HG02678 (cell line): ENCODE data around the gene SNAI3.

Experiments
- ATAC-seq: cut with Tn5 transposase; IDR thresholded peaks from one replicate; pipeline ENCODE4 v1.9.1; 2021; ENCODE audit warnings: mild to moderate bottlenecking, moderate library complexity; ENCODE audit not compliant: unreplicated experiment

The SNAI3 gene

DNA sequence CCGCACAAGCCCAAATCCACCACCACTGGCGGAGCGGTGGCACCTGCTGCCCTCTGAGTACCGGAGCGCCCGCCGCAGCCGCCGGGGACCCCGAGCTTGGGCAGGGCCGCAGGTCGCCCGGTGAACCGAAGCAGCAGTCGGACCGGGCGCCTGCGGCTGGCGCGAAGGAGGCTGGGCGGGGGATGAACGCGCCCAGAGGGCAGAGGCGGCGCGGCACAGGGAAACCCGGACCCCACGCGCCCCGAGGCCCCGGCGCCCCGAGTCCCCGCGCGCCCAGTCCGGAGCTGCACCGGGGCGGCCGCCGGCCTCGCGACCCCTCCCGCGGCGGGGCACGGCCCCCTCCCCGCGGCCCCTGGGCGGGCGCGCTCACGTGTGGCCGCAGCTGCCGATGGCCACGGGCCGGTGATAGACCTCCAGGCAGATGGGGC is 19.5 kb upstream of the SNAI3 start:
- peak; percentile 26 for ATAC-seq

DNA sequence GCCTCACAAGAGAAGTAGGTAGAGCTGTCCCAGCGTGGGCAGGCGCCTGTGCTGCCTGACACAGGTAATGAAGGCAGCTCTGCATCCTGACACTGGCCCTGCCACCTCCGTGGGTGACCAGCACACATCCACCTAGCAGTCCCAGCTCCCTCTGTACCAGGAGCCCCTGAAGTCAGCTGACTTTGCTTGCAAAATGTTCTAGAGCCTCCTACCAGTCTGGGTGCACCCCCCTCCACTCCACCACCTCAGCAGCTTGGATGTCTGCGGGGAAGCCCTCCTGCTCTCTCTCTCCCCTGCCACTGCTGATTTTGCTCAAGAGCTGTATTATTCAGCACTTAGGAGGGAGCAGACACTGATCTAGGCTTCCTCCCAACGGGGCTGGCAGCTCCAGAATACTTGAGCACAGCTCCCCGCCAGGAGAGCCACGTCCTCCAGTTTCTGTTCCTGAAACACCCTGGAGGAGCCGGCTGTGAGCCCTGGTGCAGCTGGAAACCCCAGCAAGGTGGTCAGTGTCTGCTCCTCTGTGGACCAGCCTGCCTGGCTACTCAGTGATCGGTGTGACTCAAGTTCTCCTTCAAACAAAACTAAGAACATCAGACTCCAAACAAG is 18.9 kb upstream of the SNAI3 start:
- ATAC-seq: no peak

DNA sequence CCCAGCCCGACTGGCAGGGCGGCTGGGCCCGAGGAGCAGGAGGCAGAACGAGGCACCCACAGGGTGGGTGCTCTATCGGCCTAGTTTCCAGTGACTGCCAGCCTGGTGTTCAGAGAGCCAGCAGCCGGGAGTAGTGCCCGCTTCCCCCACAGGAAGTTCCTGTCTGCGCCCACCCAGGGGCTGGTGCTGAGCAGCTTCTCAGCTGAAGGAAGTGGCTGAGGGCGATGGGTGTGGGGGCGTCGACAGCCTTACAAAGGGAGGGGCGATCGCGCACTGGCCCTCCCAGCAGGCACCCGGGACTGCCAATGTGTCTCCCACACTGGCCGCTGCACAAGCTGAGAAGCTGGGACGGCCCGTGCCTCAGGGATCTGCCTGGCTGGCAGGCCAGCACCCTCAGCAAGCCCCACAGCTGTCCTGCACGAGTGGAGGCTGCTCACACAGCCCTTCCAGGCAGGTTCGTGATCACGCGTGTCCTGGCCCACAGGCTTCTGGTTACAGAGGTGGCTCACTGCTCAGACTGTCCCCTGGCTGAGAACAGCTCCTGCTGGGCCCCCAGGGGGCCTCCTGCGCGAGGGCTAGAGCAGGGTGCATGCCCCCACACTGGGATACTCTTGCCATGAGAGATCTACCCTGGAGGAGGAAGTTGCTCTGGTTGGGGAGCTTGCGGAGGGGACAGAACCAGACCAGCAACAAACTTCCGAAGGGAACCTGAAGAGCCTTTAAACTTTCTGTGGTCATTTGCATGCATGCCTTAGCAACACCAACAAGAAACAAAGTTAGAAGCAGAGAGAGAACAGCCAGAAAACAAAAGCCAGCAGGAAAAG is 17.4 kb upstream of the SNAI3 start:
- ATAC-seq: no peak

DNA sequence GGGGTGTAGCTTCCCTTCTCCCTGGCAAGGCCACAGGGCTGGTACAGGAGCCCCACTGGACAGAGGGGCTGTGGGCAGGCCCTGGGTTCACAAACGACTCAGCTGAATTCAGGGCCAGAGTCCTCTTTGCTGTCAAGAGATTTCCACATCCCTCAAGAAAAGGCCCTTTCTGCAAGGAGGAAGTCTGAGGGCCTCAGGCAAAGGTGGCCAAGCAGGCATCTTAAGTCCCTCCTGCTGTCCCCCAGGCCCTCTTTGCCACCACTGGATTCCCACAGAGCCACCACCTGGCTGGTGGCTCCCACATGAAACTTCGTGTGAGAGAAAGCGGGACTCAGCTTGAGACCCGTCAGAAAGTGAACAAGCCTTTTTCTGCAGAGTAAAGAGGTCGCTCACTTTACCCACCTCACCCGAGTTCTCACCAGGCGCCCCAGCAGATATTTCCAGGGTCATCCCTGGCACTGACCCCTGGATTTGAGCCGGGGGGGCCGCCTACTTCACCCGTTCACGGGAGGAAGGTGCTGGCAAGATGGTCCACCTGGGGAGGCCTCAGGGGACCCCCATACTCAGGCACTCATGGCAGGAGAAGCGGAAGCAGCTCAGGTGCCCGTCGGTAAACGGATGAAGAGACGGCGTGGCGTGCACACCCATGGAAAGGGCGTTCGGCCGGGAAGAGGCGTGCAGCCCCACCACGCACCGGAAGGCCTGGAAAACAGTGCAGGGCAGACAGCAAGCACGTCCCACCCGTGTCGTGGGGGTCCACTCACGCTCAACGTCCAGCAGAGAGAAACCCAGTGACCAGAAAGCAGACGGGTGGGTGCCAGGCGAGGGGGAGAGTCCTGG is 16.3 kb upstream of the SNAI3 start:
- ATAC-seq: no peak

DNA sequence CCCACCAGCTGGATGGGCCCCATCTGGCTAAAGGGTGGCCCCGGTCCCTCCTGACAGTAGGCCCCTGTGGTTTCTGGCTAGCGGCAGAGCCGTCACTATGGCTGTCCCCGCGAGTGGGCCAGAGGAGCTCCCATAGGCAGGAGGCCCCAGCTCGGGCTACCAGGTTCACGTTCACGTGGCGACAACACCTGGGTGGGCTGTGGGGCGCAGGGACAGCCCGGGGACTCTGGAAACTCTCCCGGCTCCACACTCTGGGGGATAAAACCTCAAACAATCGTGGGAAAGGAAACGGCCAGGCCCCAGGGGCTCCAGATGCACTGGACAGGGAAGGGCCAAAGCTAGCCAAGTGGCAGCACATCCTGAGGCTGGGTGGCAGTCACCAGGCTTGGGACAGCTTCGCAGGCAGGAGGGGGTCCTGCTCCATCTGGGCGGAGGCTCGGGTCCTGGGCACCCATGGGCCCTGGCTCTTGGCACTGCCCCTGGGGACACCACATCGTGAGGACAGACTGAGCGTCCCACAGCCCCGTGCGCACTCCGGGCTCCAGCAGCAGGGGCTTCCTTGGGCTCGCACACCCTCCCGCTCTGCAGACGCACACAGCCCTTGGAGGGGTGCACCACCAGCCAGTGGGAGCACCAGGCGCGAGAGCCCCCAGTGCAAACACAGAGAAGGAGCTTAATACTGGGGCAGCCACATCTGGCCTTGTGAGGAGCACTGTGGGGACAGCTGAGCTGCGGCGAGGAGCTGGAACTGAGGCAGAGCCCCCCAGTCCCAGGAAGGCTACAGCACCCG is 15.5 kb upstream of the SNAI3 start:
- ATAC-seq: no peak

DNA sequence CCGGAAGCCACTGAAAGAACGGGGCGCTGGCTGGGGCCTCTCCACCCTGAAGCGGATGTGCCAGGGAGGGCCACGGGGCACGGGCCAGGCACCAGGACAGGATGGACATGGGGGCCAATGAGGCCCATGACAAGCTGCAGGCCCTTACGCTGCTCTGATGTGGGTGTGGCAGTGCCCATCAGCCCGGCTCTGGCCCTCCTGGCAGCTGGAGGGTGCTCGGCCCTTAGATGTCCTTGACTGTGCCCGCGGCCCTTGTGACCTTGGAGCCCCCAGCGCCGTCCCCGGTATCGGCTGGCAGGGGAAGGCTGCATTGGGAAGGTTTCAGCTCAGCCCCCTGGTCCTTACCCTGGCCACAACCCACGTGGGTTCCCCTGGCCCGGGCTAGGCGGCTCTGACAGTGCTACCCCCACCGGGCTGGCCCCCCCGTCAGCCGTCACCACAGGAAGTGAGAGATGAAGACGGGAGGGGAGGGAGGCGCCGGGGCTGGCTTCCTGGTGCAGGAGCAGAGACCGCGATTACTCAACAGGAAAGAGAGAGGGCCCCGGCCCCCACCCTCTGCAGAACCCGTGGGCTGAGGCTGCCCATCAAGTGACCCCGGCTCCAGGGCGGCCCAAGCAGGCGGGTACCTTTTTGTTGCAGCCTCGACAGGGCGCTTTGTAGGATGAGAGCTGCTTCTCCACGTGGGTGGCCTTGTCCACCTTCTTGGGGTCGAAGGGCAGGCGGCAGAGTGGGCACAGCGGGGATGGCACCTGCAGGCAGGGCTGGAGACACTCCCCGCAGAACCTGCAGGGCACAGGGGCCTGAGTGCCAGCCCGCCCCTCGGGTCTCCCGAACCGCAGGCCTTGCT is 14.6 kb upstream of the SNAI3 start:
- ATAC-seq: peak; percentile 68

DNA sequence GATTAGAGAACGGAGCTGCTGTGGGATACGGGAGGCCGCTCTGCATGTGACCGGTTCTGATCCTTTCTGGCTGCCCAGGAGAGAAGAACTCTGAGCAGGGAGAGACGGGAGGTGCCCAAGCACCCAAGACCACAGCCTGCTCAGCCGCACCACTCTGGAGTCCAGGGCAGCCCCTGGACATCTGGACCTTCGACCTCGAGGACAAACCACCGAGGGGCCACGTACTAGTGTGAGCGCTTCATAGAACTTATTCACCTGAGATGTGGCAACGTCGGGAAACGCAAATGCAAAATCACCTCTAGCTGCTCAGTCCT is 14.0 kb upstream of the SNAI3 start:
- no peak for ATAC-seq

DNA sequence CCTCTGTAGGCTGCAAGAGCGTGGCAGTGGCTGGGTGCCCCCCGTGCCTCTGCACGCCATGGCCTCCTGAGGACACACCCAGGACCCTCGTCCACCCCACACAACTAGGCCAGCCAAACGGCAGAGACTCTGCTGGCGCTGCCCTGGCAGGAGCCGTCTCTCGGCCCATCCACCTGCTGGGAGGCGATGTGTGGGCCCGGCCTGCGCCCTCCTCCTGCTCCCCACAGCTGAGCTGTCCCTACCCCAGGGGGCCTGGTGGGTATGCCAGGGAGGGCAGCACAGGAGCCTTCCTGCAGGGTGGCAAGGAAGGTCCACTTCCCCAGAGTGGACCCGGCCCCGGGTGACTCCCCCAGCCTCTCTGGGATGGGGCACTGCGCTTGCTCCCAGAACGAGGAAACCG is 12.9 kb upstream of the SNAI3 start:
- no peak for ATAC-seq

DNA sequence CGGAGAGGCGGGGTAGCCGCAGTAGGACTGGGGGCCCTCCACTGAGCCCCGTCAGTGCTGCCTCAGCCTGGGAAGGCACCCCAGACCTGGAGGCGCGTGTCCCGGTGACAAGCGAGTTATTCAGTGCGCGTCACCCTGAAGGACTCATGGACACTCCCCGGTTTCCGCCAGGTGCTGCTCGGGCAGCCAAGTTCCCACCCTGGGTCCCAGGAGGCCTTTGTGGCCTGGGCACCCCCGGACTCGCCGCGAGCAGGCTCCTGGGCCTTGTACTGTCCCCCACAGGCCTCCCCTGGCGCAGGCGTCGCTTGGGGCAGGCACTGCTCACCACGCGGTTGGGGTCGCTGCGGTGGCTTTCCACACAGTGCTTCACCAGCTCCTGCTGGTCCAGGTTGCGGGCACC is 12.3 kb upstream of the SNAI3 start:
- ATAC-seq: no peak

DNA sequence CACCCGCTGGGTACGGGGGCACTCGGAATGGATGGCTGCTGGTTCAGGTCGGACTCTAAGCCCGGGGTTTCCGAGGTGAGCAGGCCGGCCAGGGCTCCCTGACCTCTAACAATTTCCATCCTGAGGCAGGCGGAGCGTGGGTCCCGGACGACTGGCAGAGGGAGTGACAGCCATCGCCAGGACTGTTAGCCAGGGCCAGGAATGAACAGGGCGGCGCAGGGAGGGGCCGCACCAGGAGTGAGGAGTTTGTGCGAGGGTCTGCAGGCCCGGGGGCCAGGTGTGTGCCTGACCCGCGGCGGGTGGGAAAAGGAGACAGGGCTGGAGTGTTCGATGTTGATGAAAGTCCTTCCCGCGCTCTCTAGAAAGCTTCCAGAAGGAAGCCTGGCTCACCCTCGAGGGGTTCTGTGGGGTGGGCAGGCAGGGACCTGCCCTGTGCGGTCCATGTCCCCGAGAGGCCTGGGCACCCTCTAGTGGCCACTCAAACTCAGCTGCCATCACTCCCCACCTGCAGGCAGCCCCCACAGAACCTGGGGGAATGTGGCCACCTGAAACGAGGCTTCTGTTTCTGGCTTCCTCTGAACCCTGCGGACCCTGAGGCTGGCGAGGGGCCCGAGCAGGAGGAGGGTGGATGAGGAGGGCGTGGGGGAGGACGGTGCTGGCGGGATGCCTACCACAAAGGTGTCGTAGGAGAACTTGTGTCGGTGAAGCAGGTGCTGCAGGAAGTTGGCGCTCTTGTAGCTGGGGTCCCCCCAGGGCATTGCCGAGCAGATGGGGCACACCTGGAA is 11.7 kb upstream of the SNAI3 start:
- ATAC-seq: no peak

DNA sequence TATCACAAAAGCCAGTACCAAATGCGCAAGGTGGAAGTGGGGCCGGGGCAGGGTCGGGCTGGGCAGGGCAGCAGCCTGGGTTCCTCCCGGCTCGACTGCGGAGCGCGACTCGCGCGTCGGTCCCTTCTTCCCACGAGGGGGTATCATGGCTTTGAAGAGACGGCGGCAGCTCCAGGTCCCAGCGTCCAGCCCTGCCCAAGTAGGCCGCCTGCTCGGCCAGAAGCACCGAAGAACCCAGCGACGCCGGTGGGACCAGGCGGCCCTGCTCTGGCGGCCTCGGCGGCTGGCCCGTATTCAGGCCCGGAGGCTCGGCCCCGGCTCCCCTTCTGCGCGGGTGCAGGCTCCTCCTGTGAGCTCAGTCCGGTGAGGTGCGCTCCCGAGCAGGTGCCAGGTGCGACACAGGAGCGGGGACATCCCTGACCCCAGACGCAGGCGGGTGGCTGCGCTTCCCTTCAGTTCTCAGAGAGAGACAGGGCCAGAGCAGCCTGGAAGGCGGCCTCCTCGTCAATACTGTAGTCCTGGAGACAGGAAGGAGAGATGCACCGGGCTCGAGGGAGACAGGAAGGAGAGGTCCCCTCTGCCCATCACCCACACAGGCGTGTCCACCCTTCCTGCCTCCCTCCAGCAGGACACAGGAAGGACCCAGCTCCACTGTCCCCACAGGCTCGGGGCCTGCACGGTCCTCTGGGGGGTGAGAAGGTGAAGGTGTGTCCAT is 11.0 kb upstream of the SNAI3 start:
- no peak for ATAC-seq

DNA sequence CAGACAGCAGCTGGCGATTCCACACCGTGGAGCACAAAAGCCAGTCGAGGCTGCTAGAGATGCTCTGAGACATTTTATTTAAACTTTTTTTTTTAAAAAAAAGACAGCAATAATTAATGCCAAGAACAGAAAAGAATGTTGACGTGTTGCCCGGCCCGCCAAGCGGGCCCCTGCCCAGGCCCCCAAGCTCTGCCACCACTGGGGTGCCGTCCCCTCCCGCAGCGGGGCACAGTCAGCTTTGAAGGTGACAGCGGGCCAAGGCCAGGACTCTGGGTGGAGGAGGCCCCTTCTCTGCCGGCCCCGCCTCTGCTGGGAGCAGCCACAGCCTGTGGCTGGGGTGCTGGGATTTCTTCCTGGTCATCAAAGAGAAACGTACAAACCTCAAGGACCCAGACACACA is 10.1 kb upstream of the SNAI3 start:
- ATAC-seq: no peak

DNA sequence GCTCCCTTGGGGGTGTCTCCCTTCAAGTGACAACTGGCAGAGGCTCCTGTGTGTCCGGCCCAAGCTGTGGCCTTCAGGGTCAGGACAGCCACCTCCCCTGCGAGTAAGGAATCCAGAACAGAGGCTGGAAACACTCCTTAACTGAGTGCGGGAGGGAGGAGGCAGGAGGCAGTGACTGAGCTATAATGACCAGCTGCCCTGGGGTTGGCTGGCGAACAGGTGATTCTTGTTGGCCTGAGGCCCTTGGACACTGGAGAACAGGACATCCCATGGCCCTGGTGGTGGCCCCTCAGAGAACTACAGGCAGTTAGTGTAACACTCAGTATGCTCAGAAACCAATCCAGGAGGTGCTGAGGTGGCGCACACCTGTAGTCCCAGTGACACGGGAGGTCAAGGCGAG is 9.4 kb upstream of the SNAI3 start:
- ATAC-seq: no peak

DNA sequence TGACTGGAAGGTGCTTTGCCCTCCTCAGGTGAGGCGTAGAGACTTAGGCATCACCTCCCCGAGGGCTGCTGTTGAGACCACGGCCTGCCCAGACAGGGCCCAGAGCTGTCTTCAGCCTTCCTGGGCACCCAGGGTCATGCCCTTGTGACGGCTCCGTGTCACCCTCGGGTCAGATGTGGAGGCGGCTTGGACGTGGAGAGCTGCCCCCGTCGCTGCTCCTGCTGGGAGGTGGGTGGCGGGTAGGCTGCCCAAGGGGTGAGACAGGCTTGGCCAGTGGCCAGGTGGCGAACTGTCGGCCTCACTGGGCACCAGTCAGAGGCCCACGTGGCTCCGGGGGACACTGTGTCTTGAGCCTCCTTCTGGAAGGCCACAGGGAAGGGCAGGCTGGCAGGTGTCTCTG is 8.9 kb upstream of the SNAI3 start:
- ATAC-seq: no peak

DNA sequence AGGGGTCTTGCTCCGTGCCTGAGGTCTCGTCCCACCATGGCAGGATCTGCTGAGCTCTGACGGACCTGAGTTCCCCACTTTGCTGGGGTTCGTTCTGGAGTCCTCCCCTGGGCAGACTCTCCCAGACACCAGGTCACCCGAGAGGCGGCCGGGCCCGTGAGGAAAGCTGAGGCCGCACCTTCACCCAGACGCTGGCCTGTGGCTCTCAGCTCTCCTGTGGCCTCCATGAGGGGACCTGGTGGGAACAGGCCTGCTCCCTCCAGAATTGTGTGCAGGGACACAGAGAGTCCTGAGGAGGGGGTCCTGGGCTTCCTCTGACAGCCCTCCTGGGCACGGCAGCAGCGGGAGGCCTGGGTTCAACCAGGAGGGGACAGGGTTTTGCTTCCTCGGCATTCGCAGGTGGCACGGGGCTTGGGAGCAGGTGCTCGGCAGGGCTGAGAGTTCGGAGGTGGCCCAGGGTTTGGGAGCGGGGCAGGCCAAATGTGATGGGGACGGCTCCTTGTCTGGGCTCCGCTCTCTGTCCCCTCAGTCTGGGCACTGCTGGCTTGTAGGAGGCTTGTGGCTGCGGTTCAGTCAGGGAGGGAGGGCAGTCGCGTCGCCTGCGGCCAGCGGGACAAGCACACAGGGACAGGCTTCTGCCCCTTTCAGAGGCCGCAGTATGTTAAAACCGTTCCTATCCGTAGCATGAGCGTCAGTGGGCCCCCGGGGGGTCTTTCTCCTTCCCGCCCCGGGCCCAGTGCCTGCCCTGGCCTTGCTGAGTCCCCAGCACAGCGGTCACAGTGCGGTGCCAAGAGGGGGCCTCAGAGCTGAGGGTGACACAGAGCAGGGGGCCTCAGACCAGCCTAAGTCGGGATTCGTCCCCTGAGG is 8.1 kb upstream of the SNAI3 start:
- no peak for ATAC-seq

DNA sequence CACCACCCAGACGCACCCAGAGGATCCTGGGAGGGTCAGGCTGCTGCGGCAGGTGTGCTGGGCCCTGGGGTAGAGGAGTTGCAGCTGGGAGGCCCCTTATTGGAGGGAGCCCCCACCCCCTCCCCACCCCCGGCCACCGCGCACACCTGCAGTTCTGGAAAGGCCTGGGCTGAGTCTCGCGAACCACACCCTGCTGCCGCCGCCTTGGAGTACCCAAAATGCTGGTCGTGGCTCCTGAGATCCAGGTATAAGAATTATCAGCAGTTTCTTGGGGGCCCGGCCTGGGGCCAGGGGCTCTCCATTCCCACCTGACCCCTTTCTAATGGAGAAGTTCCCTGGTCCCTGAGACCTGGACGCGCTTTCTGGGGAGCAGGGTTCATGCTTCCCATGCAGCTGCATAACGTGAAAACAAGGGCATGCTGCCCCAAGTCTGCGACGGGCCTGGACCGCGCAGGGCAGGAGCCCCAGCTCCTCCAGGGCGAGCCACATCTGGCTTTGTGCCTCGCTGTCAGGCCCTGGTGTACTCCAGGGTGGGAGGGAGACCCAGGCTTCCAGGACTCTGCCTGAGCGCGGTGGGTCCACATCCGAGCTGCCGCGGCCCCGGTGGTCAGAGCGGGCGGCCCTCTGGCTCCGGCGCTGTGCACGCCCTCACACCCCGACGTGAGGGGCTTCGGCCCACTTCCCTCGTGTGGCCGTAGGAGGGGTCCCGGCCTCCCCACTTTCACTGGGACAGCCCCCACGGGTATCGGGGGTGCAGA is 7.3 kb upstream of the SNAI3 start:
- no peak for ATAC-seq

DNA sequence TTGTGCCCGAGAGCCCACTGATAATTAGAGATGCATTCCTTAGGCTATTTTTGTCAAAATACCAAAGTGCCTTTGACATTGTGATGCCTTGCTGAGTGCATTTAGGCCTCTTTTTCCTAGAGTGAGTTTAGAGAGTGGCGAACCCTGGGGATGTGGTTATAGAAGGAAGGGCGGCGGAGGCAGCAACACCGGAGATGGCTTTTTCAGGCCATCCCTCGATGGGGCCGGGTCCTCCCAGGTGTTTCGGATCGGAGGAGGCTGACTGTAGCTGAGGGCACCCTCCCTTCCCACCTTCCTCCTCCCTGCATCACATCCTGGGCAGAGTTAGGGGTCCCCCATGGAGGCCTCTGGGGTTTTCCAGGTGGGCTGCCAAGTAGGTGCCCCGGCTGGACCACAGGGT is 6.6 kb upstream of the SNAI3 start:
- no peak for ATAC-seq
